Loucy (cell line): ENCODE data around the gene DONSON.
"Not testable (repeated sequence)": the region's sequence is repeated elsewhere in the genome, so short reads cannot be mapped to it uniquely, and the experiment has no call there.

Experiments
- H2AFZ ChIP-seq: fragments of 200-600 bp; sonication (generic); 2 replicates; pipeline ENCODE4 v1.6.0; 2016; ENCODE audit warnings: antibody characterized with exemption, mild to moderate bottlenecking, low read length, moderate library complexity
- H3F3A ChIP-seq: fragments of 200-600 bp; 2 replicates; pipeline ENCODE4 v1.6.0; 2016; ENCODE audit warnings: antibody characterized with exemption, low read depth, mild to moderate bottlenecking
- H3K27me3 ChIP-seq: fragments of 200-600 bp; sonication (generic); 2 replicates; pipeline ENCODE4 v1.6.1; 2014; ENCODE audit warnings: low read length, mild to moderate bottlenecking; ENCODE audit not compliant: insufficient read depth, poor library complexity, severe bottlenecking
- H3K36me3 ChIP-seq: fragments of 200-600 bp; sonication (generic); 2 replicates; pipeline ENCODE4 v1.6.1; 2016; ENCODE audit warnings: low read length; ENCODE audit not compliant: insufficient read depth
- H3K4me1 ChIP-seq: fragments of 200-600 bp; sonication (generic); 2 replicates; pipeline ENCODE4 v1.5.1; 2014; ENCODE audit warnings: low read length, mild to moderate bottlenecking; ENCODE audit not compliant: insufficient read depth, poor library complexity, severe bottlenecking
- H3K4me2 ChIP-seq: fragments of 200-600 bp; sonication (generic); 2 replicates; pipeline ENCODE4 v1.6.0; 2014; ENCODE audit warnings: antibody characterized with exemption, low read length, low read depth, mild to moderate bottlenecking; ENCODE audit not compliant: poor library complexity, severe bottlenecking
- H3K4me3 ChIP-seq: fragments of 200-600 bp; sonication (generic); 2 replicates; pipeline ENCODE4 v1.5.1; 2014; ENCODE audit warnings: low read length, mild to moderate bottlenecking, mixed read lengths; ENCODE audit not compliant: poor library complexity, severe bottlenecking
- H3K79me2 ChIP-seq: fragments of 200-600 bp; sonication (generic); 2 replicates; pipeline ENCODE4 v1.6.1; 2014; ENCODE audit warnings: low read length; ENCODE audit not compliant: insufficient read depth
- H3K9ac ChIP-seq: fragments of 200-600 bp; sonication (generic); 2 replicates; pipeline ENCODE4 v1.6.0; 2014; ENCODE audit warnings: mild to moderate bottlenecking, low read depth, low read length, moderate library complexity; ENCODE audit not compliant: poor library complexity, severe bottlenecking
- H3K9me2 ChIP-seq: fragments of 200-600 bp; sonication (generic); replicated peaks from 2 replicates; pipeline ENCODE4 v1.6.1; 2016; ENCODE audit warnings: low read depth, low read length, mixed read lengths
- H3K9me3 ChIP-seq: fragments of 200-600 bp; sonication (generic); 2 replicates; pipeline ENCODE4 v1.6.1; 2014; ENCODE audit warnings: mild to moderate bottlenecking, antibody characterized with exemption, low read length, low read depth; ENCODE audit not compliant: insufficient read depth
- H4K20me1 ChIP-seq: fragments of 200-600 bp; sonication (generic); 2 replicates; pipeline ENCODE4 v1.6.0; 2014; ENCODE audit warnings: antibody characterized with exemption, low read length, mild to moderate bottlenecking; ENCODE audit not compliant: insufficient read depth, poor library complexity, severe bottlenecking
- CTCF ChIP-seq: fragments of 200-600 bp; sonication (generic); conservative IDR thresholded peaks from 2 replicates; pipeline ENCODE4 v1.5.1; 2014; ENCODE audit warnings: mild to moderate bottlenecking, antibody characterized with exemption, low read length
- EZH2phosphoT487 ChIP-seq: fragments of 200-600 bp; IDR thresholded peaks from 2 replicates; pipeline ENCODE4 v1.6.1; 2018; ENCODE audit warnings: antibody characterized with exemption, mild to moderate bottlenecking, moderate library complexity, borderline replicate concordance

The DONSON gene

GRCh38 chr21:33578214-33578613 lies 10.3 kb downstream of the DONSON start:
- Histone ChIP-seq H3K4me1 (peaks cover 4% of the 10 kb centered on the region), H3K36me3 (peaks cover 58% of the 10 kb centered on the region), H4K20me1 (no peaks in the 10 kb centered on the region), H3K27me3 (no peaks in the 10 kb centered on the region), H3K4me3 (no peak overlapping the region), H3K4me2 (no peak overlapping the region), H3K9me3 (no peaks in the 10 kb centered on the region), H2AFZ (no peak overlapping the region), H3K79me2 (no peaks in the 10 kb centered on the region), H3F3A (no peaks in the 10 kb centered on the region; the same call in 1 of the 2 replicates), H3K9ac (no peak overlapping the region), H3K9me2 (no peaks in the 10 kb centered on the region)
- no peak for TF ChIP-seq EZH2phosphoT487
- no peak for TF ChIP-seq CTCF

- H3K36me3 ChIP-seq, result peaks cover 71% of the 10 kb centered on the region
- not testable (repeated sequence) for H3K27me3 ChIP-seq, H3F3A ChIP-seq, H3K4me3 ChIP-seq, H3K9me2 ChIP-seq, H3K4me1 ChIP-seq, H3K79me2 ChIP-seq, H3K9ac ChIP-seq, H2AFZ ChIP-seq, H3K4me2 ChIP-seq, H4K20me1 ChIP-seq, H3K9me3 ChIP-seq
Observed at GRCh38 chr21:33576741-33577141, 11.7 kb downstream of the DONSON start.

- H3K4me3 ChIP-seq, result no peak overlapping the region
- no peak overlapping the region for H3K9ac ChIP-seq
- H3F3A ChIP-seq, result no peaks in the 10 kb centered on the region
- no peak overlapping the region for H3K4me2 ChIP-seq
- H3K4me1 ChIP-seq, result no peaks in the 10 kb centered on the region
- no peak overlapping the region for H2AFZ ChIP-seq
- no peaks in the 10 kb centered on the region for H3K9me3 ChIP-seq
- no peaks in the 10 kb centered on the region for H3K9me2 ChIP-seq
- peaks cover 15% of the 10 kb centered on the region for H3K79me2 ChIP-seq
- no peaks in the 10 kb centered on the region for H3K27me3 ChIP-seq
- no peak for TF ChIP-seq EZH2phosphoT487
- TF ChIP-seq CTCF, result no peak
- no peaks in the 10 kb centered on the region for H4K20me1 ChIP-seq
- peaks cover 85% of the 10 kb centered on the region for H3K36me3 ChIP-seq
Observed at GRCh38 chr21:33572350-33572749, 16.1 kb downstream of the DONSON start.

- H3K9me3 ChIP-seq, result no peaks in the 10 kb centered on the region
- H3K9ac ChIP-seq, result no peak overlapping the region
- H3K79me2 ChIP-seq, result peaks cover 19% of the 10 kb centered on the region
- no peak for TF ChIP-seq EZH2phosphoT487
- no peak for TF ChIP-seq CTCF
- no peaks in the 10 kb centered on the region for H3K4me1 ChIP-seq
- no peak overlapping the region for H3K4me3 ChIP-seq
- no peaks in the 10 kb centered on the region for H3K9me2 ChIP-seq
- H3K36me3 ChIP-seq, result peaks cover 67% of the 10 kb centered on the region
- H3K27me3 ChIP-seq, result no peaks in the 10 kb centered on the region
- H3F3A ChIP-seq, result no peaks in the 10 kb centered on the region
- no peak overlapping the region for H2AFZ ChIP-seq
- peaks cover 2% of the 10 kb centered on the region for H4K20me1 ChIP-seq
- H3K4me2 ChIP-seq, result no peak overlapping the region
Observed at GRCh38 chr21:33569991-33570390, 18.5 kb downstream of the DONSON start.
